OCI-LY7 (cell line): ENCODE data around the gene GRK4.

Source experiments
- EZH2phosphoT487 ChIP-seq: fragments of 200-600 bp; sonication (generic); IDR thresholded peaks from 2 replicates; pipeline ENCODE4 v1.6.1; 2018; ENCODE audit warnings: low read depth, borderline replicate concordance, mild to moderate bottlenecking, mixed run types, antibody characterized with exemption, low read length, moderate library complexity, mixed read lengths
- TF ChIP-seq, protein P1 (sequence below): fragments of 200-600 bp; sonication (generic); conservative IDR thresholded peaks from 2 replicates; pipeline ENCODE4 v1.5.1; 2014; ENCODE audit warnings: mild to moderate bottlenecking, antibody characterized with exemption, low read length, moderate library complexity, mixed read lengths

- TF ChIP-seq, protein P1, sequence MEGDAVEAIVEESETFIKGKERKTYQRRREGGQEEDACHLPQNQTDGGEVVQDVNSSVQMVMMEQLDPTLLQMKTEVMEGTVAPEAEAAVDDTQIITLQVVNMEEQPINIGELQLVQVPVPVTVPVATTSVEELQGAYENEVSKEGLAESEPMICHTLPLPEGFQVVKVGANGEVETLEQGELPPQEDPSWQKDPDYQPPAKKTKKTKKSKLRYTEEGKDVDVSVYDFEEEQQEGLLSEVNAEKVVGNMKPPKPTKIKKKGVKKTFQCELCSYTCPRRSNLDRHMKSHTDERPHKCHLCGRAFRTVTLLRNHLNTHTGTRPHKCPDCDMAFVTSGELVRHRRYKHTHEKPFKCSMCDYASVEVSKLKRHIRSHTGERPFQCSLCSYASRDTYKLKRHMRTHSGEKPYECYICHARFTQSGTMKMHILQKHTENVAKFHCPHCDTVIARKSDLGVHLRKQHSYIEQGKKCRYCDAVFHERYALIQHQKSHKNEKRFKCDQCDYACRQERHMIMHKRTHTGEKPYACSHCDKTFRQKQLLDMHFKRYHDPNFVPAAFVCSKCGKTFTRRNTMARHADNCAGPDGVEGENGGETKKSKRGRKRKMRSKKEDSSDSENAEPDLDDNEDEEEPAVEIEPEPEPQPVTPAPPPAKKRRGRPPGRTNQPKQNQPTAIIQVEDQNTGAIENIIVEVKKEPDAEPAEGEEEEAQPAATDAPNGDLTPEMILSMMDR = no peak
- no peak for TF ChIP-seq EZH2phosphoT487
These were observed 33.9 kb upstream of the GRK4 start for GRCh38 chr4:2929469-2929868.
